ENCODE results near the gene CPB1.

Gene CPB1

GRCh38 chr3:148873270-148873927 lies 45.8 kb downstream of the CPB1 start:
- H3K27ac ChIP-seq (ENCODE audit: low read length), result no peak overlapping the region
- no peak overlapping the region for H3K4me3 ChIP-seq (ENCODE audit: low read depth in 1 of 2, low read length in 2 of 2)
- no peak overlapping the region for H3K4me2 ChIP-seq (ENCODE audit: insufficient read depth, low read length)
- H2AFZ ChIP-seq (ENCODE audit: low read depth, low read length), result no peak overlapping the region
- no peaks in the 10 kb centered on the region for H3K79me2 ChIP-seq (ENCODE audit: insufficient read depth, low read length)
- H4K20me1 ChIP-seq (ENCODE audit: insufficient read depth, low read length), result no peaks in the 10 kb centered on the region
- DNase-seq (no peak), ATAC-seq (ENCODE audit: insufficient read depth, low read depth) (no peak)
- TF ChIP-seq CTCF (IDR thresholded peaks at IDR 0.05; ENCODE audit: borderline replicate concordance, extremely low read depth, low read length, poor library complexity, severe bottlenecking) (no peak), EZH2 (IDR thresholded peaks at IDR 0.05; ENCODE audit: borderline replicate concordance, low read depth, low read length, severe bottlenecking) (no peak)
- no peaks in the 10 kb centered on the region for H3K36me3 ChIP-seq (ENCODE audit: insufficient read depth, low read length)
- H3K27me3 ChIP-seq (ENCODE audit: insufficient read depth, low read length, poor library complexity), result no peaks in the 10 kb centered on the region
- H3K4me1 ChIP-seq (ENCODE audit: insufficient read depth, low read length), result no peaks in the 10 kb centered on the region
- no peak overlapping the region for H3K9ac ChIP-seq (ENCODE audit: low read depth, low read length)
- no peaks in the 10 kb centered on the region for H3K9me3 ChIP-seq (ENCODE audit: insufficient read depth, low read length, severe bottlenecking)

GRCh38 chr3:148873977-148874376 lies 46.4 kb downstream of the CPB1 start:
- no peak overlapping the region for H3K4me2 ChIP-seq (ENCODE audit: insufficient read depth, low read length)
- H2AFZ ChIP-seq (ENCODE audit: low read depth, low read length), result no peak overlapping the region
- DNase-seq, result no peak

GRCh38 chr3:148878095-148878494 lies 50.5 kb downstream of the CPB1 start:
- no peak overlapping the region for H3K4me3 ChIP-seq (ENCODE audit: low read depth in 1 of 2, low read length in 2 of 2)
- ATAC-seq (ENCODE audit: insufficient read depth, low read depth), result no peak
- H3K27ac ChIP-seq (ENCODE audit: low read length), result no peak overlapping the region
- no peaks in the 10 kb centered on the region for H4K20me1 ChIP-seq (ENCODE audit: insufficient read depth, low read length)
- no peak overlapping the region for H2AFZ ChIP-seq (ENCODE audit: low read depth, low read length)
- H3K79me2 ChIP-seq (ENCODE audit: insufficient read depth, low read length), result no peaks in the 10 kb centered on the region
- no peaks in the 10 kb centered on the region for H3K4me1 ChIP-seq (ENCODE audit: insufficient read depth, low read length)
- no peak overlapping the region for H3K4me2 ChIP-seq (ENCODE audit: insufficient read depth, low read length)
- no peaks in the 10 kb centered on the region for H3K36me3 ChIP-seq (ENCODE audit: insufficient read depth, low read length)
- H3K27me3 ChIP-seq (ENCODE audit: insufficient read depth, low read length, poor library complexity), result no peaks in the 10 kb centered on the region
- no peaks in the 10 kb centered on the region for H3K9me3 ChIP-seq (ENCODE audit: insufficient read depth, low read length, severe bottlenecking)
- DNase-seq, result no peak
- H3K9ac ChIP-seq (ENCODE audit: low read depth, low read length), result no peak overlapping the region
- TF ChIP-seq CTCF (IDR thresholded peaks at IDR 0.05; ENCODE audit: borderline replicate concordance, extremely low read depth, low read length, poor library complexity, severe bottlenecking) (no peak), EZH2 (IDR thresholded peaks at IDR 0.05; ENCODE audit: borderline replicate concordance, low read depth, low read length, severe bottlenecking) (no peak)

More at GRCh38 chr3:148873977-148874376, 46.4 kb downstream of the CPB1 start:
- TF ChIP-seq CTCF (IDR thresholded peaks at IDR 0.05; ENCODE audit: borderline replicate concordance, extremely low read depth, low read length, poor library complexity, severe bottlenecking) (no peak), EZH2 (IDR thresholded peaks at IDR 0.05; ENCODE audit: borderline replicate concordance, low read depth, low read length, severe bottlenecking) (no peak)
- H3K27ac ChIP-seq (ENCODE audit: low read length), result no peak overlapping the region
- no peaks in the 10 kb centered on the region for H3K4me1 ChIP-seq (ENCODE audit: insufficient read depth, low read length)
- H4K20me1 ChIP-seq (ENCODE audit: insufficient read depth, low read length), result no peaks in the 10 kb centered on the region
- H3K4me3 ChIP-seq (ENCODE audit: low read depth in 1 of 2, low read length in 2 of 2), result no peak overlapping the region
- H3K36me3 ChIP-seq (ENCODE audit: insufficient read depth, low read length), result no peaks in the 10 kb centered on the region
- H3K27me3 ChIP-seq (ENCODE audit: insufficient read depth, low read length, poor library complexity), result no peaks in the 10 kb centered on the region
- no peak for ATAC-seq (ENCODE audit: insufficient read depth, low read depth)
- no peak overlapping the region for H3K9ac ChIP-seq (ENCODE audit: low read depth, low read length)
- H3K9me3 ChIP-seq (ENCODE audit: insufficient read depth, low read length, severe bottlenecking), result no peaks in the 10 kb centered on the region
- no peaks in the 10 kb centered on the region for H3K79me2 ChIP-seq (ENCODE audit: insufficient read depth, low read length)

Data from DND-41 (cell line).